NT2/D1 (cell line): ENCODE measurements around the gene STAG1.

Experiments
- YY1 ChIP-seq: IDR thresholded peaks from 2 replicates; pipeline ENCODE4 v1.6.1; 2011; ENCODE audit not compliant: insufficient read length, insufficient read depth
- ZNF274 ChIP-seq: IDR thresholded peaks from 2 replicates; pipeline ENCODE4 v1.6.1; 2011; ENCODE audit warnings: mild to moderate bottlenecking, low read depth, low read length

DNA sequence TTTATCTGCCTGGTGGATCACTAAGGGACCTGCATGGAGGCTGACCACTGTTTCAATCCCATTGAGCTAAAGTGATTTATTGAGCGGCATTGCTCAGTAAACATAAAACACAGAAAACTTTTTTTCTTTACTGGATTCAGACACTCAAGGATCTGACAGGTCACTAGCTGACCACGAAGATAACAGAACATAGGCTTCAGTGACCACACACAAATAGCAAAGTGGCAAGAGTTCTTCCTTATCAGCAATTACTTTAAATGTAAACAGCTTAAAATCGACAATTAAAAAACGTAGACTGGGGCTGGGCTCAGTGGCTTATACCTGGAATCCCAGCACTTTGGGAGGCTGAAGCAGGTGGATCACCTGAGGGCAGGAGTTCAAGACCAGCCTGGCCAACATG is 48.7 kb downstream of the STAG1 start:
- no peak for TF ChIP-seq ZNF274
- no peak for TF ChIP-seq YY1
